Measurements from ENCODE around the gene SLFN12L.
"Not testable (repeated sequence)": the region's sequence is repeated elsewhere in the genome, so short reads cannot be mapped to it uniquely, and the experiment has no call there.

SLFN12L gene

DNA sequence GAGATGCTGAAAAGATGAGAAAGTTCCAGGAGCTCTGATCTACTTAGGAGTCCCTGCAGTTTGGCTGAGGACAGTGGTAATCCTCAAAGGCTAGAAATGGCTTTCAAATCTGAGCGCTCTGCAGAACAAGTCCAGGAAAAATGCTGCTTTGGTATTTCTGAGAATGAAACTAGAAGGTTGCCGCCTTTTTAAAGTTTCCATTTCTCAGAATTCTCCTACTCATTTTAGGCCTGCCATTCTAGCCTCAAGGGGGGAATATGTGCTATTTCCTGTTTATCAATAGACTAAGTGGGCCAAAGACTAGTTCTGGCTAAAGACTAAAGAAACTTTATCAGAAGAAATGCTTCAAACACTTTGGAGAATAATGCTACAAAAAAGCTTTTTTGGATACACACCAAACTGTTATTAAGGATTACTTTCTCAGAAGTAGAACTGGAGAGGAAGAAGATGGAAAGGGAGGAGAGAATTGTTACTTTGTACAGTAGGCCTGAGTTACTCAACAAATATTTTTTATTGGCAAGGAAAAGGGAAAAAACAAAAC lies at the start of gene SLFN12L:
Gene SLFN12L, minus strand, starts transcription at position 78 of the 541 bp plus-strand sequence. CDS start 15,314 bp downstream, outside the sequence.
- peak; percentile 36 for DNase-seq

GRCh38 chr17:35586569-35587073 lies 49.1 kb upstream of the SLFN12L start:
- no peak for DNase-seq

- peak; percentile 49 for DNase-seq
Observed at GRCh38 chr17:35584061-35584460, 46.6 kb upstream of the SLFN12L start.

- DNase-seq, result no peak
Observed at GRCh38 chr17:35578929-35579432, 41.5 kb upstream of the SLFN12L start.

GRCh38 chr17:35578197-35578928 lies 40.9 kb upstream of the SLFN12L start, which contains the start of gene PEX12:
PEX12 (minus strand) TSS chr17:35578571; CDS start chr17:35578021, 550 bp downstream.
- DNase-seq, result peak; percentile 76

GRCh38 chr17:35577830-35578196 lies 40.3 kb upstream of the SLFN12L start:
- no peak for DNase-seq

DNA sequence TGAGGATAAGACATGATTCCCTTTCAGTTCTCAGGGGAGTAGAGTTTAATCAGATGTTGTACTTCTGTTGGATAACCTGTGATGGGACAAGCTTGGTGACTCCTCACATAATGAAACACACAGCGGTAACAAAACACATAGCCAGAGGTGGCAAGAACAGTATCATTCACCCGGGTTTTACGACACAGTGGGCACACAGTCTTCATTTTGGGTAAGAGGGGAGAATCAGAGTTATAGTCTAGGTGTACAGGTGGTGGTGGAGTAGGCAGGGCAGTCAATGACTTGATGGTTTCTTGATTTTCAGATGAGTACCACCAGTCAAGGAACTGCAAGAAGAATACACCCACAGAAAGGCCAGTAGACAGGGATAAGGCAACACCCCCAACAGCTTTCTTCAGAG lies 38.3 kb upstream of the SLFN12L start:
- no peak for DNase-seq

DNA sequence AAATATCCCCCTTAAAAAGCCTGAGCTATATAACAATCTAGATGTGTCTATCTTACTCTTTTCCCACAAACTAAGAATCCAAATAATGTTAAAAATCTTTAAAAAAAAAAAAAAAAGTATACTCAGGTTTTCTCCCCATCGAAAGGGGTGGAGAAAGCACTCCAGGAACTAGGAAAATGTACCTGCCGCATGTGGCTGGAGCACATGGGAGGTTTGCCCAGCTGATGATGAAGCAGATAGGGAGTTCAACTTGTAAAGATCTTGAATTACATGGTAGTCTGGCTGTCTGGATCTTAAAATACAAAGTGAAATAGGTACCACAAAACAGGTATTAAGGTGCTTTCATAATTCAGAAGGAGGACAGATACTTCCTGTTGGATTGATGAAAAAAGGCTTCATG lies 31.9 kb upstream of the SLFN12L start:
- no peak for DNase-seq

DNA sequence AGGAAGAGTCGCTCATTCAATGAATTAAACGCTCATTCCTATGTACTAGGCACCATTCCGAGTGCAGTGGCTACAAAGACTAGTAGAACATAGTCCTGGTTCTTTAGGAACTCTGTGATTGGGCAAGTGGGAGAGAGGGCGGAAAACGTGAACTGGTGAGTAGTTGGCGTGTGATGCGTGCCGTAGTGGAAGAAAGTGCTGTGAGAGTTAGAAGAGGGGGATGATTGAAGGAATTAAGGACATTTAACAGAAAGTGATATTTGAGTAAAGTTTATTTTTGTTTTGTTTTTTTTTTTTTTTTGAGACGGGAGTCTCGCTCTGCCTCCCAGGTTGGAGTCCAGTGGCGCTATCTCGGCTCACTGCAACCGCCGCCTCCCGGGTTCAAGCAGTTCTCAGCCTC lies 31.1 kb upstream of the SLFN12L start:
- DNase-seq, result peak; percentile 82

DNA sequence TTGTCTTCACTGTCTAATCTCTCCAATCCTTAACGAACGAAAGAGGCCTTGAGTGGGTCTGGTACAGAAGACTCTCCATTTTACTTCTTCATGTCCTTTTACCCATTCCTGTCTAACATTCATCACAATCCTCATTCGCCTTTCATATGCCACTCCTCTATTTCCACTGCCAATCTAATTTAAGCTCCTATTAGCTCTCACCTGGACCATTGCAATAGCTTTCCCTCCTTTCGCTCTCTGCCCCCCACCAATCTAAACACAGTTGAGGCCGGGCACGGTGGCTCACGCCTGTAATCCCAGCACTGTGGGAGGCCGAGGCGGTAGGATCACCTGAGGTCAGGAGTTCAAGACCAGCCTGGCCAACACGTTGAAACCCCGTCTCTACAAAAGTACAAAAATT lies 29.5 kb upstream of the SLFN12L start:
- no peak for DNase-seq

DNA sequence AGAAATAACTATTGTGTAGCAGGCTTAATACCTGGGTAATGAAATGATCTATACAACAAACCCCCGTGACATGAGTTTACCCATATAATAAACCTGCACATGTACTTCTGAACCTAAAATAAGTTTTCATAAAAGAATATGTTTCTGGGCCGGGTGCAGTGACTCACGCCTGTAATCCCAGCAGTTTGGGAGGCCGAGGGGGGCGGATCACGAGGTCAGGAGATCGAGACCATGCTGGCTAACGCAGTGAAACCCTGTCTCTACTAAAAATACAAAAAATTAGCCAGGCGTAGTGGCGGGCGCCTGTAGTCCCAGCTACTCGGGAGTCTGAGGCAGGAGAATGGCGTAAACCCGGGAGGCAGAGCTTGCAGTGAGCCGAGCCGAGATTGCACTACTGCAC lies 25.7 kb upstream of the SLFN12L start:
- not testable (repeated sequence) for DNase-seq

DNA sequence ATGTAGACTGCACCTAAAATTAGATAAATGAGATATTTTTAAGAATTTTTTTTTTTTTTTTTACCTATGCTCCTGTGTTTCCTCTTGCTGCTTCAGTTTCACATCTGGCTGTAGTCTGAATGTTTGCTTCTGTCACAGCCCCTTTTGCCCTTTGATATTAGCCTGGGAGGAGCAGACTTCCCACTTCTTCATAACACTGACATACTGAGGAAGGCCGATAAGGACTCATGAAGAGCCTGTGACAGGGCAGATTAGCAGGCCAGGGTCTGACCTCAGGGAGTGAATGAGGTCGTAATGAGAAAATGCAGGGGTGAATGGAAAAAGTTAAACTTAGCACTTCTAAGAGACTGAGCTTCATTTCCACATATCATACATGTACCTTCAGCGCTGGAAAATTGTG lies 23.2 kb upstream of the SLFN12L start, which contains the start of gene SLFN14:
Gene SLFN14, minus strand, starts transcription at position 117 of the 400 bp plus-strand sequence. CDS start 2,757 bp downstream, outside the sequence.
- DNase-seq, result no peak

- no peak for DNase-seq
Observed at GRCh38 chr17:35559495-35560210, 22.2 kb upstream of the SLFN12L start.

GRCh38 chr17:35557353-35557752 lies 19.9 kb upstream of the SLFN12L start:
- DNase-seq, result no peak

- DNase-seq, result no peak
Observed at GRCh38 chr17:35555691-35556090, 18.2 kb upstream of the SLFN12L start.

DNA sequence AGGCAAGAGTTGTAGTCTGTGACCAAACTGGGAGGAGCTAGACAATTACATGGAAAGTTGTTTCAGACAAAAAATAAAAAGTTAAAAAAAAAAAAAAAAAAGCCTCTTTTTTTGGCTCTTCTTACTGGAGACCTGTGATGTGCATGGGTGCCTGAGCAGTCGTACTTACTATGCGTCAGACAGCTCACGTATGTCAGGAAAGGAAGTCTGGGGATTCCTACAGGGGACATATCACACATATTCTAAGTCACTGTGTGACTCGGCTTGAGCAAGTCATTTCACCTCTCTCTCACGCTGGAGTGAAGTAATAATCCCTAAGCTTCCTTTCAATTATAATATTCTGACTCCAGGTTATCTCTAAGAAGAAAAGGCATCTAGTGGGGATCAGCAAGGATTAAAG lies 17.2 kb upstream of the SLFN12L start:
- DNase-seq, result no peak

GRCh38 chr17:35553310-35553709 lies 15.8 kb upstream of the SLFN12L start:
- no peak for DNase-seq

GRCh38 chr17:35548978-35549377 lies 11.5 kb upstream of the SLFN12L start:
- DNase-seq, result no peak

- DNase-seq, result no peak
Observed at GRCh38 chr17:35548208-35548810, 10.8 kb upstream of the SLFN12L start.

GRCh38 chr17:35546487-35546886 lies 9.0 kb upstream of the SLFN12L start:
- peak; percentile 78 for DNase-seq

DNA sequence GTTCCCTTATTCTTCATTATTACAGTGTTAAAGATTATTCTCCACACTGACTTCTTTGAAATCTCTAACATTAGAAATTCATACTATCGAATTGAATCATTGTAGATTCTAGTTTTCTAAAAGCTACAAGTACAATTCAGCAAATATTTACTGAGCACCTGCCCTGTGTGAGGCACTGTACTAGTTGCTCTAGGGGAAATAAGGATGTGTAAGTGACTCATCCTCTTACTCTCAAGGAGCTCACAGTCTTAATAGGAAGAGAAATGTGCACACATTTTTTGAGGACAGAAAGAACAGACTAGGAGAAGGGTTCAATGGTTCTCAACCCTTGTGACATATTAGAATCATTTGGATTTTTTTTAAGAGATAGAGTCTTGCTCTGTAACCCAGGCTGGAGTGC lies 7.7 kb upstream of the SLFN12L start:
- no peak for DNase-seq

GRCh38 chr17:35543856-35544255 lies 6.4 kb upstream of the SLFN12L start:
- no peak for DNase-seq

DNA sequence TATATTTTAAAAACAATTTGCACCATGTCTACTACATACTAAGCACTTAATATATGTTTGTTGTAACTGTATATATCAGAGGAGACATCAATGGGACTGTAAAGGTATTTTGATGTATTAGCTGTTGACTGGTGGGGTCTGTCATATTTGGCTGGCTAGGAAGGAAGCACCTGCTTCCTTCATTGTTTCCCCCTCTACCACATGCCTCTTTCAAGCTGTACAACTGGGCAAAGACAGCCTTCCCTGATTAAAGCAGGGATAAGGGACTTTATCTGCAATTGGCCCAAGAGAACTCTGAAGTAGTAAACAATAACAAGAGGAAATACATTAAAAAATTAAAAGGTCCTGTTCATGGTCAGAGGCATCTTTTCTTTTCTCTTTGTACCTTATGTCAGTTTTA lies 5.5 kb upstream of the SLFN12L start:
- DNase-seq, result no peak
